Measurements from ENCODE around the gene FKBP2. TPM values are rescaled to one million over a fixed set of nuclear protein-coding genes. Genes with fewer than 3 reads are reported as not detected.

The FKBP2 gene
- total and polyA plus RNA-seq, 2 of the 13 experiments (the other 11 are each of a cell fraction or from before 2014, with no cell fraction given): 30.1 to 53.3 TPM

DNA sequence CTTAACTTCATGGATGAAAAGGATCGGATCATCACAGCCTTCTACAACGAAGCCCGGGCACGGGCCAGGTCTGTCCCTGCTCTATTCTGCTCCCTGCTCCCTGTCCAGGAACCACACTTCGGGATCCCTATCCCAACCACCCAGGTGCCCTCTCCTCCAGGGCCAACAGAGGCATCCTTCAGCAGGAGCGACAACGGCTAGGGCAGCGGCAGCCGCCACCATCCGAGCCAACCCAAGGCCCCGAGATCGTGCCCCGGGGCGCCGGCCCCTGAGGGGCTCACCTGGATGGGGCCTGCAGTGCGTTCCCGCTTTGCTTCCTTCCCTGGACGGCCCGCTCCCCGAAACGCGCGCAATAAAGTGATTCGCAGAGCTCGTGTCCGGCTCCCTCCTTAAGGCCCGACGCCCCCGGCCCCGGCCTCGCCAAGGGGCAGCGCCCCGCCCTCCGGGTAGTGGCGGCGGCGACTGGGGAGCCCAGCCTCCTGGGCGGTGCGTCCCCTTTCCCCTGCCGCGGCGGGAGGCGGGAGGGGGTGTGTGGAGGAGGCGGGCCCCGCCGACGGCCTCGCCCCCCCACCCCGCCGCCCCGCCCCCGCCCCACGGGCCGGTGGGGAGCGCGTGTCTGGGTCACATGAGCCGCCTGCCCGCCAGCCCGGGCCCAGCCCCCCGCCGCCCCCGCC, 6.8 kb upstream of the FKBP2 start, which contains the start of gene VEGFB (continued):
- no peak for TF ChIP-seq ZNF414 (CRISPR knock-in tag; IDR thresholded peaks at IDR 0.05)
- TF ChIP-seq, protein P1, sequence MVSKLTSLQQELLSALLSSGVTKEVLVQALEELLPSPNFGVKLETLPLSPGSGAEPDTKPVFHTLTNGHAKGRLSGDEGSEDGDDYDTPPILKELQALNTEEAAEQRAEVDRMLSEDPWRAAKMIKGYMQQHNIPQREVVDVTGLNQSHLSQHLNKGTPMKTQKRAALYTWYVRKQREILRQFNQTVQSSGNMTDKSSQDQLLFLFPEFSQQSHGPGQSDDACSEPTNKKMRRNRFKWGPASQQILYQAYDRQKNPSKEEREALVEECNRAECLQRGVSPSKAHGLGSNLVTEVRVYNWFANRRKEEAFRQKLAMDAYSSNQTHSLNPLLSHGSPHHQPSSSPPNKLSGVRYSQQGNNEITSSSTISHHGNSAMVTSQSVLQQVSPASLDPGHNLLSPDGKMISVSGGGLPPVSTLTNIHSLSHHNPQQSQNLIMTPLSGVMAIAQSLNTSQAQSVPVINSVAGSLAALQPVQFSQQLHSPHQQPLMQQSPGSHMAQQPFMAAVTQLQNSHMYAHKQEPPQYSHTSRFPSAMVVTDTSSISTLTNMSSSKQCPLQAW (CRISPR knock-in tag; IDR thresholded peaks at IDR 0.05): 0 out of 2 replicates have a peak, but pooled peaks have one; percentile 17
- TF ChIP-seq, protein P2, sequence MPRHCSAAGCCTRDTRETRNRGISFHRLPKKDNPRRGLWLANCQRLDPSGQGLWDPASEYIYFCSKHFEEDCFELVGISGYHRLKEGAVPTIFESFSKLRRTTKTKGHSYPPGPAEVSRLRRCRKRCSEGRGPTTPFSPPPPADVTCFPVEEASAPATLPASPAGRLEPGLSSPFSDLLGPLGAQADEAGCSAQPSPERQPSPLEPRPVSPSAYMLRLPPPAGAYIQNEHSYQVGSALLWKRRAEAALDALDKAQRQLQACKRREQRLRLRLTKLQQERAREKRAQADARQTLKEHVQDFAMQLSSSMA (CRISPR knock-in tag; IDR thresholded peaks at IDR 0.05): 0 out of 2 replicates have a peak, but pooled peaks have one; percentile 19
- 0 out of 2 replicates have a peak, but pooled peaks have one; percentile 5 for TF ChIP-seq SNAPC2 (CRISPR knock-in tag; IDR thresholded peaks at IDR 0.05)
- TF ChIP-seq, protein P3, sequence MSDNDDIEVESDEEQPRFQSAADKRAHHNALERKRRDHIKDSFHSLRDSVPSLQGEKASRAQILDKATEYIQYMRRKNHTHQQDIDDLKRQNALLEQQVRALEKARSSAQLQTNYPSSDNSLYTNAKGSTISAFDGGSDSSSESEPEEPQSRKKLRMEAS (IDR thresholded peaks at IDR 0.05): peak; percentile 8; the same call in 1 of the 2 replicates
- TF ChIP-seq, protein P4, sequence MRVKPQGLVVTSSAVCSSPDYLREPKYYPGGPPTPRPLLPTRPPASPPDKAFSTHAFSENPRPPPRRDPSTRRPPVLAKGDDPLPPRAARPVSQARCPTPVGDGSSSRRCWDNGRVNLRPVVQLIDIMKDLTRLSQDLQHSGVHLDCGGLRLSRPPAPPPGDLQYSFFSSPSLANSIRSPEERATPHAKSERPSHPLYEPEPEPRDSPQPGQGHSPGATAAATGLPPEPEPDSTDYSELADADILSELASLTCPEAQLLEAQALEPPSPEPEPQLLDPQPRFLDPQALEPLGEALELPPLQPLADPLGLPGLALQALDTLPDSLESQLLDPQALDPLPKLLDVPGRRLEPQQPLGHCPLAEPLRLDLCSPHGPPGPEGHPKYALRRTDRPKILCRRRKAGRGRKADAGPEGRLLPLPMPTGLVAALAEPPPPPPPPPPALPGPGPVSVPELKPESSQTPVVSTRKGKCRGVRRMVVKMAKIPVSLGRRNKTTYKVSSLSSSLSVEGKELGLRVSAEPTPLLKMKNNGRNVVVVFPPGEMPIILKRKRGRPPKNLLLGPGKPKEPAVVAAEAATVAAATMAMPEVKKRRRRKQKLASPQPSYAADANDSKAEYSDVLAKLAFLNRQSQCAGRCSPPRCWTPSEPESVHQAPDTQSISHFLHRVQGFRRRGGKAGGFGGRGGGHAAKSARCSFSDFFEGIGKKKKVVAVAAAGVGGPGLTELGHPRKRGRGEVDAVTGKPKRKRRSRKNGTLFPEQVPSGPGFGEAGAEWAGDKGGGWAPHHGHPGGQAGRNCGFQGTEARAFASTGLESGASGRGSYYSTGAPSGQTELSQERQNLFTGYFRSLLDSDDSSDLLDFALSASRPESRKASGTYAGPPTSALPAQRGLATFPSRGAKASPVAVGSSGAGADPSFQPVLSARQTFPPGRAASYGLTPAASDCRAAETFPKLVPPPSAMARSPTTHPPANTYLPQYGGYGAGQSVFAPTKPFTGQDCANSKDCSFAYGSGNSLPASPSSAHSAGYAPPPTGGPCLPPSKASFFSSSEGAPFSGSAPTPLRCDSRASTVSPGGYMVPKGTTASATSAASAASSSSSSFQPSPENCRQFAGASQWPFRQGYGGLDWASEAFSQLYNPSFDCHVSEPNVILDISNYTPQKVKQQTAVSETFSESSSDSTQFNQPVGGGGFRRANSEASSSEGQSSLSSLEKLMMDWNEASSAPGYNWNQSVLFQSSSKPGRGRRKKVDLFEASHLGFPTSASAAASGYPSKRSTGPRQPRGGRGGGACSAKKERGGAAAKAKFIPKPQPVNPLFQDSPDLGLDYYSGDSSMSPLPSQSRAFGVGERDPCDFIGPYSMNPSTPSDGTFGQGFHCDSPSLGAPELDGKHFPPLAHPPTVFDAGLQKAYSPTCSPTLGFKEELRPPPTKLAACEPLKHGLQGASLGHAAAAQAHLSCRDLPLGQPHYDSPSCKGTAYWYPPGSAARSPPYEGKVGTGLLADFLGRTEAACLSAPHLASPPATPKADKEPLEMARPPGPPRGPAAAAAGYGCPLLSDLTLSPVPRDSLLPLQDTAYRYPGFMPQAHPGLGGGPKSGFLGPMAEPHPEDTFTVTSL (CRISPR knock-in tag; IDR thresholded peaks at IDR 0.05; ENCODE audit: borderline replicate concordance): no peak
- 0 out of 2 replicates have a peak, but pooled peaks have one; percentile 25 for TF ChIP-seq ZSCAN25 (CRISPR knock-in tag; IDR thresholded peaks at IDR 0.05)
- TF ChIP-seq SOX5 (CRISPR knock-in tag; IDR thresholded peaks at IDR 0.05; ENCODE audit: borderline replicate concordance): 0 out of 2 replicates have a peak, but pooled peaks have one; percentile 17
- peak; percentile 59; the same call in 1 of the 2 replicates for TF ChIP-seq ARNT2 (CRISPR knock-in tag; IDR thresholded peaks at IDR 0.05; ENCODE audit: low read depth)
- TF ChIP-seq SALL1 (CRISPR knock-in tag; IDR thresholded peaks at IDR 0.05): peak; percentile 51; the same call in 1 of the 2 replicates
- peak; percentile 24; the same call in 1 of the 2 replicates for TF ChIP-seq PITX1 (CRISPR knock-in tag; IDR thresholded peaks at IDR 0.05)
- 0 out of 2 replicates have a peak, but pooled peaks have one; percentile 38 for TF ChIP-seq SKIL (CRISPR knock-in tag; IDR thresholded peaks at IDR 0.05; ENCODE audit: borderline replicate concordance)
- TF ChIP-seq ARNT (IDR thresholded peaks at IDR 0.05): no peak

Measured in HepG2 (cell line).